ENCODE data around the gene ORC6. TPM values are rescaled to one million over a fixed set of nuclear protein-coding genes. Genes with fewer than 3 reads are reported as not detected.
"Not testable (repeated sequence)": the region's sequence is repeated elsewhere in the genome, so short reads cannot be mapped to it uniquely, and the experiment has no call there.

Gene ORC6, protein sequence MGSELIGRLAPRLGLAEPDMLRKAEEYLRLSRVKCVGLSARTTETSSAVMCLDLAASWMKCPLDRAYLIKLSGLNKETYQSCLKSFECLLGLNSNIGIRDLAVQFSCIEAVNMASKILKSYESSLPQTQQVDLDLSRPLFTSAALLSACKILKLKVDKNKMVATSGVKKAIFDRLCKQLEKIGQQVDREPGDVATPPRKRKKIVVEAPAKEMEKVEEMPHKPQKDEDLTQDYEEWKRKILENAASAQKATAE
- 10 to 100 TPM; 48.0 to 57.2 TPM for total RNA-seq

GRCh38 chr16:46689365-46690280, at the start of gene ORC6:
TSS of gene ORC6 (plus strand) at chr16:46689659. CDS start at chr16:46689706, 47 bp downstream.
- Mint-ChIP-seq H3K27ac (peak within 1 kb of the TSS; percentile 84), H3K36me3 (ENCODE audit: insufficient read depth in 2 of 2) (peaks cover 6 to 20% of the 10 kb centered on the region in 2 donors), H3K4me1 (ENCODE audit: low read depth) (peaks cover 46% of the 10 kb centered on the region), H3K27me3 (ENCODE audit: low read depth) (no peaks in the 10 kb centered on the region), H3K4me3 (no peak within 1 kb of the TSS), H3K9me3 (no peaks in the 10 kb centered on the region)
- DNase-seq (peak; percentile 97 to 99), ATAC-seq (replicated peaks in 1 of 2) (peak; percentile 84 to 85)

GRCh38 chr16:46648656-46649055, 40.8 kb upstream of the ORC6 start:
- Mint-ChIP-seq H3K4me1 (ENCODE audit: low read depth) (no peaks in the 10 kb centered on the region), H3K36me3 (ENCODE audit: insufficient read depth in 2 of 2) (peaks cover 7 to 9% of the 10 kb centered on the region in 2 donors), H3K9me3 (peaks cover 3 to 6% of the 10 kb centered on the region in 2 donors), H3K27ac (no peak overlapping the region), H3K27me3 (ENCODE audit: low read depth) (no peaks in the 10 kb centered on the region), H3K4me3 (no peak overlapping the region)
- no peak for ATAC-seq (replicated peaks in 1 of 2)
- DNase-seq, result no peak

GRCh38 chr16:46649588-46650253, 39.7 kb upstream of the ORC6 start:
- no peak for ATAC-seq (replicated peaks in 1 of 2)
- no peak for DNase-seq
- Mint-ChIP-seq H3K36me3 (ENCODE audit: insufficient read depth in 2 of 2) (peaks cover 3 to 5% of the 10 kb centered on the region in 2 donors), H3K4me1 (ENCODE audit: low read depth) (no peaks in the 10 kb centered on the region), H3K27ac (no peak overlapping the region), H3K27me3 (ENCODE audit: low read depth) (no peaks in the 10 kb centered on the region), H3K9me3 (peaks cover 2 to 5% of the 10 kb centered on the region in 2 donors), H3K4me3 (no peak overlapping the region)

GRCh38 chr16:46650254-46650623, 39.2 kb upstream of the ORC6 start:
- Mint-ChIP-seq H3K27me3 (ENCODE audit: low read depth) (no peaks in the 10 kb centered on the region), H3K36me3 (ENCODE audit: insufficient read depth in 2 of 2) (peaks cover 3% of the 10 kb centered on the region in 2 donors), H3K4me3 (no peak overlapping the region), H3K27ac (no peak overlapping the region), H3K4me1 (ENCODE audit: low read depth) (no peaks in the 10 kb centered on the region), H3K9me3 (peaks cover 2% of the 10 kb centered on the region in 2 donors)
- ATAC-seq (replicated peaks in 1 of 2), result no peak
- DNase-seq, result no peak

- Mint-ChIP-seq H3K4me1 (ENCODE audit: low read depth) (no peaks in the 10 kb centered on the region), H3K9me3 (no peaks in the 10 kb centered on the region), H3K27ac (no peak overlapping the region), H3K4me3 (no peak overlapping the region), H3K36me3 (ENCODE audit: insufficient read depth in 2 of 2) (peaks cover 0 to 1% of the 10 kb centered on the region in 2 donors), H3K27me3 (ENCODE audit: low read depth) (no peaks in the 10 kb centered on the region)
- ATAC-seq (replicated peaks in 1 of 2) (no peak), DNase-seq (no peak)
Observed at GRCh38 chr16:46651305-46651704, 38.2 kb upstream of the ORC6 start.

GRCh38 chr16:46658925-46659324, 30.5 kb upstream of the ORC6 start:
- H3K27me3 Mint-ChIP-seq (ENCODE audit: low read depth), result no peaks in the 10 kb centered on the region
- H3K9me3 Mint-ChIP-seq, result no peaks in the 10 kb centered on the region
- H3K36me3 Mint-ChIP-seq (ENCODE audit: insufficient read depth in 2 of 2), result peaks cover 4 to 16% of the 10 kb centered on the region in 2 donors
- peak overlapping the region in 1 of 2 donors; percentile 15 for H3K4me3 Mint-ChIP-seq
- peak; percentile 91 to 96 for ATAC-seq (replicated peaks in 1 of 2)
- DNase-seq, result peak; percentile 23 to 31
- H3K27ac Mint-ChIP-seq, result peak overlapping the region; percentile 7
- peaks cover 21% of the 10 kb centered on the region for H3K4me1 Mint-ChIP-seq (ENCODE audit: low read depth)

DNA sequence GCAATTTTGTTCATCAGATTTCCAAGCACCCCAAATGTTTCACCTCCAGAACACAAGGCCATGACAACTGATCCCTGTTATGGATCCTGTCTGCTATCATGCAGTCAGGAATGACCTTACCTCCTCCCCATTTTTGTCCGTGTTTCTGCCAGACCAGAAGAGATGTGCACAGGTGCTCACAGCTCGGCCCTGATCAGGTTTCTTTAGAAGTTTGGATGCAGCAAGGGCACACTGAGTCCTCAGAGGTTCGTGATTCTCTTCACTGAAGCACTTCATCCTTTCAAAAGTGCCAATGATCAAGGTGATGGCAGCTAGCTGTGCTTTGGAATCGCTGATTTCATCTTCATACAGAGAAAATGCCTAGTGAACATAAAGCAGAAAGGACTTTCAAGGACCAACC, 27.3 kb upstream of the ORC6 start:
- Mint-ChIP-seq H3K9me3 (no peaks in the 10 kb centered on the region), H3K4me1 (ENCODE audit: low read depth) (peaks cover 21% of the 10 kb centered on the region), H3K27ac (no peak overlapping the region), H3K36me3 (ENCODE audit: insufficient read depth in 2 of 2) (peaks cover 4 to 17% of the 10 kb centered on the region in 2 donors), H3K27me3 (ENCODE audit: low read depth) (no peaks in the 10 kb centered on the region), H3K4me3 (no peak overlapping the region)
- no peak for ATAC-seq (replicated peaks in 1 of 2)
- no peak for DNase-seq

DNA sequence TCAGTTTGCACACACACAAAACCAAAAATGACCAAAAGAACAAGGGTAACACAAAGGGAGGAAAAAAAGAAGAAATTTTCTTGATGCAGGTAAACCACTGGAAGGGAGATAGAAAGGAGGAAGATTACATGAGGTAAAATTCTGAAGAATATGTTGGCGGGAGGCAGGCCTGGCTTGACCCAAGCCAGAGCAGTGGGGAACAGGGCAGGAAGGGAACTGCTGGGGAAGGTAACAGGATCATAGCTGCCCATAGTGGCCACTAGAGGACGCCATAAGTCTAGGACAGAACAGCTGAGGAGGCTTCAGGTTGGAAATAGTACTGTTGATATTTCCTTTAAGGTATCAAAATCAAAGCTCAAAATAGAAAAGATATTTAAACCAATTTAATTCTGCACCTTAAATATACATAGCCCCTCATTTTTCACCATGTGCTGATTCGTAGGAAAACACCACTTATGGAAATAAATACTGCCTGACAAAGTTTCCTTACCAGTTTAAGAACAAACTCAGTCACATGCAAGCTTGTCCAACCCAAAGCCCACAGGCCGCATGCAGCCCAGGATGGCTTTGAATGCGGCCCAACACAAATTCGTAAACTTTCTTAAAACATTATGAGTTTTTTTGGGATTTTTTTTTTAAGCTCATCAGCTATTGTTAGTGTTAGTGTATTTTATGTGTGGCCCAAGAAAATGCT, 16.0 kb upstream of the ORC6 start:
- H3K27me3 Mint-ChIP-seq (ENCODE audit: low read depth), result no peaks in the 10 kb centered on the region
- H3K4me3 Mint-ChIP-seq, result no peak overlapping the region
- peaks cover 0 to 22% of the 10 kb centered on the region in 2 donors for H3K36me3 Mint-ChIP-seq (ENCODE audit: insufficient read depth in 2 of 2)
- peak; percentile 87 to 93 for ATAC-seq (replicated peaks in 1 of 2)
- no peaks in the 10 kb centered on the region for H3K4me1 Mint-ChIP-seq (ENCODE audit: low read depth)
- H3K27ac Mint-ChIP-seq, result no peak overlapping the region
- H3K9me3 Mint-ChIP-seq, result no peaks in the 10 kb centered on the region
- peak; percentile 50 to 56 for DNase-seq

DNA sequence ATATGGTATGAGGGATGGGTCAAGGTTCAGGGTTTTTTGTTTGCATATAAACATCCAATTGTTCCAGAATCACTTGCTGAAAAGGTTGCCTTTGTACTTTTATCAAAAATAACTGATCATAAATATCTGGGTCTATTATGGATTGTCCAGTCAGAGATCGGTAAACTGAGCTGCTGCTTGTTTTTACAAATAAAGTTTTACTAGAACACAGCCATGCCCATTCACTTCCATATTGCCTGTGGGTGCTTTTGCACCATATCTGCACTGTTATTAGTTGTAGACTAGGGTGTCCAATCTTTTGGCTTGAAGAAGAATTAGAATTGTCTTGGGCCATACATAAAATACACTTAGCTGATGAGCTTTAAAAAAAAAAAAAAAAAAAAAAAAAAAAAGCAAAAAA, 11.5 kb upstream of the ORC6 start:
- peaks cover 3 to 18% of the 10 kb centered on the region in 2 donors for H3K36me3 Mint-ChIP-seq (ENCODE audit: insufficient read depth in 2 of 2)
- not testable (repeated sequence) for H3K27ac Mint-ChIP-seq

GRCh38 chr16:46681867-46682266, 7.6 kb upstream of the ORC6 start:
- H3K4me3 Mint-ChIP-seq; DNase-seq; H3K36me3 Mint-ChIP-seq (ENCODE audit: insufficient read depth in 2 of 2); H3K27ac Mint-ChIP-seq; H3K27me3 Mint-ChIP-seq (ENCODE audit: low read depth); H3K9me3 Mint-ChIP-seq; ATAC-seq (replicated peaks in 1 of 2): not testable (repeated sequence)
- peaks cover 39% of the 10 kb centered on the region for H3K4me1 Mint-ChIP-seq (ENCODE audit: low read depth)

More for the DNA sequence above, 11.5 kb upstream of the ORC6 start:
- H3K4me1 Mint-ChIP-seq (ENCODE audit: low read depth); H3K9me3 Mint-ChIP-seq; H3K27me3 Mint-ChIP-seq (ENCODE audit: low read depth); ATAC-seq (replicated peaks in 1 of 2); DNase-seq; H3K4me3 Mint-ChIP-seq: not testable (repeated sequence)

- no peak overlapping the region for H3K27ac Mint-ChIP-seq
- H3K4me1 Mint-ChIP-seq (ENCODE audit: low read depth), result peaks cover 62% of the 10 kb centered on the region
- no peaks in the 10 kb centered on the region for H3K9me3 Mint-ChIP-seq
- H3K27me3 Mint-ChIP-seq (ENCODE audit: low read depth), result no peaks in the 10 kb centered on the region
- H3K4me3 Mint-ChIP-seq, result peak overlapping the region; percentile 2 to 24
- DNase-seq (no peak), ATAC-seq (replicated peaks in 1 of 2) (no peak)
- peaks cover 6 to 10% of the 10 kb centered on the region in 2 donors for H3K36me3 Mint-ChIP-seq (ENCODE audit: insufficient read depth in 2 of 2)
Observed at GRCh38 chr16:46686815-46687473, 2.5 kb upstream of the ORC6 start.

DNA sequence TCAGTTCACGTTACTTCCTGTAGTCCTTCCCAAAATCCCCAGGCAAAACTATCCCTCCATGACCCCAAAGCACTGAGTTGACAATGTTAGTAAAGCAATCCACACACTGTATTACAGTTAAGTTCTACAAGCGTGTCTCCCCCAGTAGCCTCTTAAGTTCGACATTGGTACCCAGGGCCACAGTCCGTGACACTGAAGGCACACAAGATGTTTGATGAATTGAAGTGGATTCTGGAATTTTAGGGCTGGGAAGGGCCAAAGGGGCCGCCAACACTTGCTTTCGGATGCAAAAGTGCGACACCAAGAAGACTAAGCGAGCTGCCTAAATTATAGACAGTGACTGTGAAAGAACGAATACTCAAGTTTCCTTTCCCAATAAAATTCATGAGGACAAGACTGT, 2.0 kb upstream of the ORC6 start:
- ATAC-seq (replicated peaks in 1 of 2) (no peak), DNase-seq (no peak)
- H3K4me3 Mint-ChIP-seq, result no peak overlapping the region
- H3K9me3 Mint-ChIP-seq, result no peaks in the 10 kb centered on the region
- H3K27ac Mint-ChIP-seq, result peak overlapping the region; percentile 84
- H3K27me3 Mint-ChIP-seq (ENCODE audit: low read depth), result no peaks in the 10 kb centered on the region
- H3K36me3 Mint-ChIP-seq (ENCODE audit: insufficient read depth in 2 of 2), result peaks cover 6 to 13% of the 10 kb centered on the region in 2 donors
- peaks cover 62% of the 10 kb centered on the region for H3K4me1 Mint-ChIP-seq (ENCODE audit: low read depth)
